H1 (cell line): ENCODE data around the gene SQOR. TPM values are rescaled to one million over a fixed set of nuclear protein-coding genes. Genes with fewer than 3 reads are reported as not detected.

ENCODE experiments used
- CTCF ChIA-PET: fragments of 300-600 bp; sonication (Branson Sonifier 250); formaldehyde crosslinking; loops from one replicate; lab custom pipeline; 2021; ENCODE audit not compliant: partially characterized antibody; lab: Charles Lee
- POLR2A ChIA-PET: fragments of 300-600 bp; sonication (Branson Sonifier 250); formaldehyde crosslinking; loops from one replicate; lab custom pipeline; 2021; ENCODE audit warnings: inconsistent platforms; ENCODE audit not compliant: partially characterized antibody; lab: Charles Lee
- DNase-seq, 2 experiments: peaks; one replicate each; pipeline versions ENCODE4 v3.0.0 to v3.0.0-alpha.2; 2010 to 2022; ENCODE audit warnings: low spot score in 2 of 2, low read depth in 1 of 2, mixed read lengths in 1 of 2
- FAIRE-seq: peaks from 2 replicates; lab custom pipeline; 2011; peaks lifted over from hg19 to GRCh38; lab: Jason Lieb, UNC
- H2AFZ ChIP-seq: 2 replicates; pipeline ENCODE4 v1.8.1; 2012; ENCODE audit warnings: low read length, inconsistent platforms
- H2AK5ac ChIP-seq: 2 replicates; pipeline ENCODE4 v1.6.1; 2013; ENCODE audit warnings: low read depth, low read length
- H2BK120ac ChIP-seq: replicated peaks from 2 replicates; pipeline ENCODE3; 2013; ENCODE audit warnings: low read depth, low read length, inconsistent platforms
- H2BK12ac ChIP-seq: 2 replicates; pipeline ENCODE4 v1.6.1; 2013; ENCODE audit warnings: low read depth, low read length
- H2BK15ac ChIP-seq: 2 replicates; pipeline ENCODE4 v1.6.1; 2013; ENCODE audit warnings: low read length
- H2BK20ac ChIP-seq: 2 replicates; pipeline ENCODE4 v1.6.1; 2013; ENCODE audit warnings: low read length
- H2BK5ac ChIP-seq: 2 replicates; pipeline ENCODE4 v1.6.1; 2013; ENCODE audit warnings: low read depth, low read length
- H3K14ac ChIP-seq: 2 replicates; pipeline ENCODE4 v1.6.1; 2013; ENCODE audit warnings: inconsistent platforms; ENCODE audit not compliant: insufficient read length
- H3K18ac ChIP-seq: 2 replicates; pipeline ENCODE4 v1.6.1; 2013; ENCODE audit warnings: low read length; ENCODE audit errors: extremely low read depth
- H3K23ac ChIP-seq: 2 replicates; pipeline ENCODE4 v1.6.1; 2013; ENCODE audit warnings: inconsistent platforms; ENCODE audit not compliant: insufficient read length
- H3K23me2 ChIP-seq: 2 replicates; pipeline ENCODE4 v1.6.1; 2013; ENCODE audit warnings: low read depth, low read length
- H3K27ac ChIP-seq: 2 replicates; pipeline ENCODE4 v1.6.1; 2011; ENCODE audit warnings: low read depth, low read length, inconsistent platforms
- H3K27me3 ChIP-seq, 4 experiments: replicated peaks in 1 of 4; 1 replicate in 1 of 4; 2 replicates in 3 of 4; pipeline versions ENCODE4 v1.6.1 to v1.8.1; 2011 to 2013; ENCODE audit warnings: low read length in 3 of 4, mild to moderate bottlenecking in 3 of 4, inconsistent platforms in 2 of 4, mixed read lengths in 2 of 4, moderate library complexity in 1 of 4; ENCODE audit not compliant: control insufficient read depth in 3 of 4, insufficient read depth in 3 of 4; ENCODE audit errors: extremely low read depth in 1 of 4
- H3K36me3 ChIP-seq, 4 experiments: 2 replicates each; pipeline versions ENCODE4 v1.6.1 to v1.8.1; 2011 to 2013; ENCODE audit warnings: mild to moderate bottlenecking in 4 of 4, low read length in 3 of 4, moderate library complexity in 2 of 4, control low read depth in 1 of 4, inconsistent platforms in 1 of 4; ENCODE audit not compliant: insufficient read depth in 4 of 4, control insufficient read depth in 2 of 4
- H3K4ac ChIP-seq: replicated peaks from 2 replicates; pipeline ENCODE3; 2013; ENCODE audit warnings: low read length, low read depth, mixed read lengths, inconsistent platforms; ENCODE audit not compliant: insufficient read length
- H3K4me1 ChIP-seq, 4 experiments: replicated peaks in 1 of 4; 1 replicate in 1 of 4; 2 replicates in 3 of 4; pipeline versions ENCODE4 v1.6.1 to v1.8.1; 2011 to 2013; ENCODE audit warnings: low read length in 3 of 4, inconsistent platforms in 2 of 4, mixed read lengths in 1 of 4; ENCODE audit not compliant: insufficient read depth in 4 of 4, control insufficient read depth in 3 of 4
- H3K4me2 ChIP-seq, 2 experiments: 2 replicates each; pipeline versions ENCODE4 v1.6.1 to v1.8.1; 2011 to 2013; ENCODE audit warnings: low read depth in 2 of 2, low read length in 2 of 2, control low read depth in 1 of 2, inconsistent platforms in 1 of 2, mild to moderate bottlenecking in 1 of 2; ENCODE audit not compliant: insufficient read depth in 1 of 2
- H3K4me3 ChIP-seq, 4 experiments: fragments of 200-600, 300-600 bp in 1 of 4; sonication (generic), shearing (Covaris generic), sonication (Bioruptor Twin) in 1 of 4; 2 replicates each; pipeline versions ENCODE4 v1.5.1 to v1.8.1; 2011 to 2016; ENCODE audit warnings: low read length in 4 of 4, low read depth in 3 of 4, control low read depth in 2 of 4, inconsistent platforms in 2 of 4, mild to moderate bottlenecking in 2 of 4, mixed read lengths in 1 of 4, moderate library complexity in 1 of 4; ENCODE audit not compliant: insufficient read depth in 2 of 4; ENCODE audit errors: extremely low read depth in 1 of 4
- H3K56ac ChIP-seq: replicated peaks from 2 replicates; pipeline ENCODE3; 2013; ENCODE audit warnings: low read depth, mild to moderate bottlenecking, mixed read lengths, low read length, inconsistent platforms; ENCODE audit not compliant: insufficient read length
- H3K79me1 ChIP-seq: 2 replicates; pipeline ENCODE4 v1.6.1; 2013; ENCODE audit warnings: low read depth, low read length, control low read depth
- H3K79me2 ChIP-seq, 2 experiments: 2 replicates each; pipeline versions ENCODE4 v1.6.1 to v1.8.1; 2012 to 2013; ENCODE audit warnings: low read length in 2 of 2, mild to moderate bottlenecking in 2 of 2, inconsistent platforms in 1 of 2; ENCODE audit not compliant: insufficient read depth in 2 of 2, control insufficient read depth in 1 of 2
- H3K9ac ChIP-seq, 4 experiments: replicated peaks in 1 of 4; 1 replicate in 1 of 4; 2 replicates in 3 of 4; pipeline versions ENCODE4 v1.6.1 to v1.8.1; 2011 to 2013; ENCODE audit warnings: low read depth in 3 of 4, low read length in 3 of 4, control low read depth in 2 of 4, mild to moderate bottlenecking in 2 of 4, moderate library complexity in 2 of 4, inconsistent platforms in 1 of 4; ENCODE audit errors: extremely low read depth in 1 of 4
- H3K9me3 ChIP-seq, 2 experiments: 2 replicates each; pipeline versions ENCODE4 v1.6.1 to v1.8.1; 2012 to 2013; ENCODE audit warnings: mild to moderate bottlenecking in 2 of 2, moderate library complexity in 2 of 2, control low read depth in 1 of 2, inconsistent platforms in 1 of 2, low read depth in 1 of 2, low read length in 1 of 2, mixed read lengths in 1 of 2; ENCODE audit not compliant: insufficient read depth in 2 of 2
- H4K20me1 ChIP-seq, 2 experiments: replicated peaks in 1 of 2; 2 replicates each; pipeline versions ENCODE3 to v1.8.1; 2011 to 2013; ENCODE audit warnings: inconsistent platforms in 2 of 2, low read length in 2 of 2, mild to moderate bottlenecking in 1 of 2; ENCODE audit not compliant: insufficient read depth in 2 of 2, control insufficient read depth in 1 of 2
- H4K5ac ChIP-seq: 2 replicates; pipeline ENCODE4 v1.6.1; 2013; ENCODE audit warnings: low read length, low read depth, mixed read lengths, inconsistent platforms; ENCODE audit not compliant: insufficient read length
- H4K8ac ChIP-seq: 2 replicates; pipeline ENCODE4 v1.8.0; 2013; ENCODE audit warnings: mild to moderate bottlenecking, moderate library complexity, low read length, inconsistent platforms; ENCODE audit not compliant: insufficient read depth; ENCODE audit errors: extremely low read depth
- H4K91ac ChIP-seq: replicated peaks from 2 replicates; pipeline ENCODE3; 2013; ENCODE audit warnings: low read length, mixed read lengths, inconsistent platforms; ENCODE audit not compliant: insufficient read length
- GTF2F1 ChIP-seq: IDR thresholded peaks from 2 replicates; pipeline ENCODE4 v1.6.1; 2012; ENCODE audit warnings: low read depth, low read length, improper control_type of control experiment, borderline replicate concordance
- WGBS, 2 experiments: shearing (Covaris generic) in 1 of 2; methylation state at CpG; one replicate each; pipeline versions ENCODE4 v1.1.6 to v1.1.7; 2013 to 2015; ENCODE audit warnings: low lambda C conversion rate in 2 of 2, mixed read lengths in 2 of 2, inconsistent platforms in 1 of 2, low coverage in 1 of 2, missing lambda C conversion rate in 1 of 2; ENCODE audit not compliant: insufficient replicate concordance in 2 of 2, insufficient coverage in 1 of 2, insufficient read length in 1 of 2; ENCODE audit errors: extremely low coverage in 1 of 2, missing lambda C conversion rate in 1 of 2; 5-methylcytosine and 5-hydroxymethylcytosine counted together
- polyA plus RNA-seq, 7 experiments: library from polyadenylated mRNA; depleted of rRNA in 3 of 7; stranded (reverse) in 5 of 7; unstranded in 2 of 7; fragments of >200 nt in 5 of 7; fragments of 200-250 nt in 2 of 7; gene quantifications; 1 replicate in 5 of 7; 2 replicates in 1 of 7; 4 replicates in 1 of 7; pipeline versions ENCODE4 v1.2.1 to v1.2.3, GENCODE V29; 2011 to 2013; ENCODE audit warnings: missing spikeins in 2 of 7, mixed read lengths in 2 of 7
- total RNA-seq: library from RNA; stranded (reverse); fragmentation: NEBNext Ultra II Directional; extraction: Animal tissue kit (Norgen Biotek cat#: 25700); gene quantifications from 2 replicates; pipeline ENCODE4 v1.2.1, GENCODE V29; 2021

Gene SQOR
- total and polyA plus RNA-seq, 2 of the 8 experiments (the other 6 are each of a cell fraction or from before 2014, with no cell fraction given) = 0.20 to 0.22 TPM

- ChIA-PET POLR2A (no interaction called here), CTCF (interaction anchor here (1.0 to 9.9 kb wide), 2 partner anchors 16 to 20 kb away, joined by 3 to 103 read pairs; no protein-coding TSS in a partner anchor)
- Histone ChIP-seq H3K18ac (no peak overlapping the region), H3K36me3 (no peaks in the 10 kb centered on the region), H3K14ac (no peak overlapping the region), H2BK5ac (no peak overlapping the region), H2AFZ (no peak overlapping the region), H2BK120ac (no peak overlapping the region), H3K27ac (no peak overlapping the region), H3K9me3 (no peaks in the 10 kb centered on the region), H2AK5ac (no peak overlapping the region), H4K8ac (no peak overlapping the region), H3K23ac (no peak overlapping the region), H3K4me1 (no peaks in the 10 kb centered on the region), H3K23me2 (no peaks in the 10 kb centered on the region), H3K9ac (no peak overlapping the region), H4K91ac (no peak overlapping the region), H3K79me1 (no peaks in the 10 kb centered on the region), H3K27me3 (no peaks in the 10 kb centered on the region; a peak in 1 of 7 replicates), H2BK20ac (no peak overlapping the region), H2BK12ac (no peak overlapping the region), H2BK15ac (no peak overlapping the region), H4K20me1 (no peaks in the 10 kb centered on the region), H3K79me2 (no peaks in the 10 kb centered on the region), H4K5ac (no peak overlapping the region), H3K56ac (no peak overlapping the region), H3K4ac (no peak overlapping the region), H3K4me2 (no peak overlapping the region), H3K4me3 (no peak overlapping the region)
- no peak for FAIRE-seq
- DNase-seq = no peak
- WGBS, 2 experiments = 86% methylated on average over 2 of the region's 2 CpGs; no CpG with 5 or more reads in 1 of the 2 experiments
- TF ChIP-seq GTF2F1 = no peak
Measured at GRCh38 chr15:45657254-45657653, 22.4 kb downstream of the SQOR start.
